HL-60 (cell line): ENCODE measurements around the gene OR52N5.

Experiments
- DNase-seq, 2 experiments: peaks; one replicate each; pipeline ENCODE4 v3.0.0-alpha.2; 2010 to 2020; ENCODE audit warnings: low read depth in 1 of 2, low spot score in 1 of 2
- H3K27ac ChIP-seq: fragments of 250-450 bp; sonication (Bioruptor Pico); replicated peaks from 2 replicates; pipeline ENCODE4 v1.5.1; 2020; ENCODE audit warnings: mild to moderate bottlenecking, moderate library complexity
- H3K27me3 ChIP-seq: fragments of 250-450 bp; sonication (Bioruptor Pico); 2 replicates; pipeline ENCODE4 v1.5.1; 2021; ENCODE audit warnings: mild to moderate bottlenecking, moderate library complexity; ENCODE audit not compliant: insufficient read depth, poor library complexity, severe bottlenecking
- H3K4me3 ChIP-seq: replicated peaks from 2 replicates; pipeline ENCODE4 v1.5.1; 2011; ENCODE audit warnings: mild to moderate bottlenecking, control low read depth, low read length; ENCODE audit not compliant: insufficient read depth
- CTCF ChIP-seq: IDR thresholded peaks from one replicate; pipeline ENCODE4 v1.5.1; 2011; ENCODE audit warnings: low read length, control low read depth, inconsistent platforms; ENCODE audit not compliant: insufficient read depth
- GABPA ChIP-seq: IDR thresholded peaks from 2 replicates; pipeline ENCODE4 v1.6.1; 2012; ENCODE audit warnings: low read depth
- POLR2AphosphoS5 ChIP-seq: IDR thresholded peaks from 2 replicates; pipeline ENCODE4 v1.6.1; 2012; ENCODE audit warnings: low read depth
- REST ChIP-seq: IDR thresholded peaks from 2 replicates; pipeline ENCODE4 v1.6.1; 2012; ENCODE audit warnings: low read depth; ENCODE audit not compliant: insufficient replicate concordance
- SPI1 ChIP-seq: IDR thresholded peaks from 2 replicates; pipeline ENCODE4 v1.6.1; 2012; ENCODE audit warnings: low read depth, mild to moderate bottlenecking, borderline replicate concordance

Gene OR52N5

GRCh38 chr11:5803982-5804381 is 20.8 kb upstream of the OR52N5 start:
- TF ChIP-seq GABPA, result no peak
- TF ChIP-seq REST, result no peak
- no peak for TF ChIP-seq POLR2AphosphoS5
- no peak for TF ChIP-seq SPI1
- TF ChIP-seq CTCF, result no peak
- H3K4me3 ChIP-seq, result no peak overlapping the region
- no peak for DNase-seq
- H3K27me3 ChIP-seq, result no peaks in the 10 kb centered on the region
- H3K27ac ChIP-seq, result no peak overlapping the region

GRCh38 chr11:5796541-5796940 is 13.4 kb upstream of the OR52N5 start:
- TF ChIP-seq CTCF, result no peak
- no peak for TF ChIP-seq GABPA
- no peak for TF ChIP-seq POLR2AphosphoS5
- TF ChIP-seq SPI1, result no peak
- TF ChIP-seq REST, result no peak
- H3K4me3 ChIP-seq, result no peak overlapping the region
- no peak for DNase-seq

GRCh38 chr11:5791165-5791564 is 8.0 kb upstream of the OR52N5 start, which contains the start of gene OR52N1:
OR52N1 (minus strand) TSS chr11:5791265; CDS start chr11:5788816, 2,449 bp downstream.
- TF ChIP-seq REST (no peak), GABPA (no peak), SPI1 (no peak), CTCF (no peak), POLR2AphosphoS5 (no peak)
- DNase-seq, result no peak
- no peak within 1 kb of the TSS for H3K4me3 ChIP-seq
- no peak within 1 kb of the TSS for H3K27ac ChIP-seq
- H3K27me3 ChIP-seq, result no peaks in the 10 kb centered on the region

More at GRCh38 chr11:5796541-5796940, 13.4 kb upstream of the OR52N5 start:
- no peak overlapping the region for H3K27ac ChIP-seq
- no peaks in the 10 kb centered on the region for H3K27me3 ChIP-seq
